Endothelial cell of umbilical vein (primary cell): ENCODE data around the gene TMEM131. TPM values are rescaled to one million over a fixed set of nuclear protein-coding genes. Genes with fewer than 3 reads are reported as not detected.

Source experiments
- BruUV-seq: library from RNA; stranded (reverse); fragments of 400-500 nt; replicated peaks from 2 replicates; lab custom pipeline; 2021; lab: Mats Ljungman, UMichigan
- CTCF ChIA-PET: fragments of 300-600, 350-600 bp; sonication (Branson Sonifier 250); formaldehyde crosslinking; loops from one replicate; lab custom pipeline; 2021; ENCODE audit warnings: antibody characterized with exemption, inconsistent platforms; lab: Charles Lee
- POLR2A ChIA-PET: fragments of 300-600, 350-600 bp; sonication (Branson Sonifier 250); formaldehyde crosslinking; loops from one replicate; lab custom pipeline; 2021; ENCODE audit warnings: antibody characterized with exemption, inconsistent platforms; lab: Charles Lee
- DNase-seq: peaks from one replicate; pipeline ENCODE4 v3.0.0-alpha.2; 2011; ENCODE audit warnings: low read depth, low spot score
- FAIRE-seq: peaks from 2 replicates; lab custom pipeline; 2011; peaks lifted over from hg19 to GRCh38; lab: Jason Lieb, UNC
- H2AFZ ChIP-seq: 2 replicates; pipeline ENCODE4 v1.6.0; 2012; ENCODE audit warnings: low read depth, low read length, control low read depth, inconsistent platforms
- H3K27ac ChIP-seq: 2 replicates; pipeline ENCODE4 v1.5.1; 2011; ENCODE audit warnings: low read depth, mild to moderate bottlenecking, control low read depth, low read length, moderate library complexity; ENCODE audit not compliant: insufficient read depth
- H3K27me3 ChIP-seq, 2 experiments: 2 replicates each; pipeline versions ENCODE4 v1.6.0 to v1.6.1; 2011; ENCODE audit warnings: low read length in 2 of 2, mixed read lengths in 1 of 2; ENCODE audit not compliant: control insufficient read depth in 2 of 2, insufficient read depth in 2 of 2
- H3K36me3 ChIP-seq, 2 experiments: 2 replicates in 1 of 2; 3 replicates in 1 of 2; pipeline ENCODE4 v1.5.1; 2011; ENCODE audit warnings: low read length in 2 of 2, mild to moderate bottlenecking in 1 of 2, moderate library complexity in 1 of 2; ENCODE audit not compliant: control insufficient read depth in 2 of 2, insufficient read depth in 2 of 2; ENCODE audit errors: extremely low read depth in 1 of 2
- H3K4me1 ChIP-seq: 3 replicates; pipeline ENCODE4 v1.5.1; 2011; ENCODE audit warnings: mild to moderate bottlenecking, low read length; ENCODE audit not compliant: control insufficient read depth, insufficient read depth; ENCODE audit errors: extremely low read depth
- H3K4me2 ChIP-seq: 2 replicates; pipeline ENCODE4 v1.6.1; 2011; ENCODE audit warnings: low read length, control low read depth, mixed read lengths; ENCODE audit not compliant: insufficient read depth
- H3K4me3 ChIP-seq, 3 experiments: fragments of 200-600 bp in 1 of 3; sonication (generic), shearing (Covaris generic) in 1 of 3; replicated peaks in 1 of 3; 2 replicates each; pipeline ENCODE4 v1.5.1; 2011 to 2016; ENCODE audit warnings: control low read depth in 3 of 3, low read length in 3 of 3, mild to moderate bottlenecking in 2 of 3, inconsistent platforms in 1 of 3, low read depth in 1 of 3, moderate library complexity in 1 of 3; ENCODE audit not compliant: insufficient read depth in 1 of 3
- H3K79me2 ChIP-seq: 2 replicates; pipeline ENCODE4 v1.6.0; 2012; ENCODE audit warnings: low read length, inconsistent platforms; ENCODE audit not compliant: control insufficient read depth, insufficient read depth
- H3K9ac ChIP-seq: replicated peaks from 2 replicates; pipeline ENCODE3; 2011; ENCODE audit warnings: low read length, control low read depth; ENCODE audit not compliant: insufficient read depth; ENCODE audit errors: extremely low read depth
- H3K9me1 ChIP-seq: replicated peaks from 3 replicates; pipeline ENCODE4 v1.6.0; 2011; ENCODE audit warnings: mild to moderate bottlenecking, low read length; ENCODE audit not compliant: control insufficient read depth, insufficient read depth; ENCODE audit errors: extremely low read depth
- H3K9me3 ChIP-seq: replicated peaks from 2 replicates; pipeline ENCODE4 v1.5.1; 2012; ENCODE audit warnings: low read length, inconsistent platforms; ENCODE audit not compliant: control insufficient read depth, insufficient read depth
- H4K20me1 ChIP-seq: replicated peaks from 2 replicates; pipeline ENCODE3; 2011; ENCODE audit warnings: mild to moderate bottlenecking, low read length; ENCODE audit not compliant: control insufficient read depth, insufficient read depth; ENCODE audit errors: extremely low read depth
- CTCF ChIP-seq, 2 donors: IDR thresholded peaks; 1 replicate in 1 of 2; 2 replicates in 1 of 2; pipeline ENCODE4 v1.5.1; 2011; ENCODE audit warnings: low read length in 2 of 2, mild to moderate bottlenecking in 2 of 2, moderate library complexity in 2 of 2, control low read depth in 1 of 2, inconsistent platforms in 1 of 2, low read depth in 1 of 2; ENCODE audit not compliant: insufficient read depth in 1 of 2; ENCODE audit errors: extremely low read depth in 1 of 2
- EZH2 ChIP-seq: IDR thresholded peaks from 2 replicates; pipeline ENCODE4 v1.6.1; 2012; ENCODE audit warnings: borderline replicate concordance, low read depth, mild to moderate bottlenecking, moderate library complexity, low read length, inconsistent platforms; ENCODE audit not compliant: severe bottlenecking
- FOS ChIP-seq: IDR thresholded peaks from 2 replicates; pipeline ENCODE4 v1.6.1; 2011; ENCODE audit warnings: mild to moderate bottlenecking, low read length, moderate library complexity, borderline replicate concordance; ENCODE audit not compliant: insufficient read depth
- GATA2 ChIP-seq: IDR thresholded peaks from 2 replicates; pipeline ENCODE4 v1.7.0; 2011; ENCODE audit warnings: low read depth, mild to moderate bottlenecking, moderate library complexity, mixed read lengths, low read length; ENCODE audit not compliant: insufficient read length, insufficient read depth
- JUN ChIP-seq: IDR thresholded peaks from 2 replicates; pipeline ENCODE4 v1.6.1; 2011; ENCODE audit warnings: borderline replicate concordance, low read depth; ENCODE audit not compliant: insufficient read length, insufficient read depth
- MYC ChIP-seq: IDR thresholded peaks from one replicate; pipeline ENCODE4 v1.6.1; 2011; ENCODE audit warnings: mild to moderate bottlenecking, low read depth, low read length
- POLR2A ChIP-seq: IDR thresholded peaks from 2 replicates; pipeline ENCODE4 v1.6.1; 2012; ENCODE audit warnings: low read depth, mild to moderate bottlenecking, control low read depth, low read length
- POLR2AphosphoS5 ChIP-seq: IDR thresholded peaks from 2 replicates; pipeline ENCODE4 v1.6.1; 2012; ENCODE audit warnings: low read depth, mild to moderate bottlenecking, control low read depth, low read length, moderate library complexity; ENCODE audit not compliant: insufficient read depth
- dilution Hi-C: fragments of 300-500 bp; cut with MboI; formaldehyde crosslinking; loops from one replicate; pipeline ENCODE4 v1.15.0; 2019; ENCODE audit warnings: low sequenced_read_pairs; ENCODE audit not compliant: extremely low pct_ligation_motif_present
- intact Hi-C: fragments of 100-400 bp; cut with micrococcal nuclease; formaldehyde crosslinking; loops from one replicate; pipeline ENCODE4 v1.10.0; 2022
- polyA plus RNA-seq, 4 experiments: library from polyadenylated mRNA; depleted of rRNA in 3 of 4; stranded (reverse) in 3 of 4; unstranded in 1 of 4; fragments of >200 nt; gene quantifications; 2 replicates each; pipeline versions ENCODE4 v1.2.1 to v1.2.3, GENCODE V29; 2011 to 2012; ENCODE audit warnings: missing spikeins in 1 of 4
- total RNA-seq: library from RNA; stranded (reverse); gene quantifications from 2 replicates; pipeline ENCODE4 v1.2.3, GENCODE V29; 2021
- TF ChIP-seq, protein P1 (sequence below): IDR thresholded peaks from 2 replicates; pipeline ENCODE4 v1.6.1; 2011; ENCODE audit not compliant: insufficient read depth, insufficient read length

The TMEM131 gene
- total and polyA plus RNA-seq, 2 donors (not counting 3 experiments of a cell fraction or from before 2014, with no cell fraction given) = 12.2 to 28.6 TPM

DNA sequence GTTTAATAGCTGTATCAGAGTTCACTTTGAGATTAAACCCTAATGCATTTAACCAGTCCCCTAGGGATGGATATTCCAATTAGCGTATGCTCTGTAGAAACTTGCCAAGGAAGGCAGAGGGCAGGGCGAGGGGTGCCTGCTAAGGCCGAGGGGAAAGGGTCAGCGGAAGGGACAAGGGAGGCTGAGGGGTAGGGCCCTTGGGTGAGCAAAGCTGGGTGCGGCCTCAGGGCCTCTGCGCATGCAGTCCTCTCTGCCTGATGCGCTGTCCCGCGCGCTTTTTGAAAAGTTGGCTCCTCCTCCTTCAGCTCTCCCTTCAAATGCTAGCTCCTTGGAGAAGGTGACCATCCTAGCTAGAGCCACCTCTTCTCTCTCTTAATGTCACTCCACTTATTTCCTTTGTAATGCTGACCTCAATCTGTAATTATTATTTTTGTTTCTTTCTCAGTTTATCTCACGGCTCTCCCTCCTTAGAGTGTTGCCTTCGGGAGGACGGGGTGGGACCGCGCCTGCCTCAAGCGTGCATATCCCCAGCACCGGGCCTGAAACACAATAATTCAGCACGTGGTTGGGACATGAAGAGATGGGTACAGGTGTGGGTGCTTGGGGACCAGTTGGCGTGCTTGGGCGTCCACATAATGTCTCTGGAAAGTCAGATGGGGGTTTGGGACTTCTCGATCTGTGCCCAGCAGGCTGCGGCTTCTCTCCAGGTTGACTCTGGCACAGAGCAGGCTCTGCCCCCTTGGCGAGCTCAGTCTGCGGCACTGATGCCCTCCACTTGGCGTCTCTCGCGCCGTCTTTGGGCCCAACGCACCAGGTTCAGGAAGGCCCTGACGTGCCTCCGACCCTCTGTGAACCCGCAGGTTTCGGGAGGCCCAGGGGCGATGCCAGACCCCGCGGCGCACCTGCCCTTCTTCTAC lies 272.3 kb downstream of the TMEM131 start:
- Histone ChIP-seq H3K4me2 (no peak overlapping the region), H3K4me1 (no peaks in the 10 kb centered on the region), H3K27ac (no peak overlapping the region), H3K9me3 (no peaks in the 10 kb centered on the region), H3K79me2 (no peaks in the 10 kb centered on the region), H4K20me1 (no peaks in the 10 kb centered on the region), H3K4me3 (no peak overlapping the region), H2AFZ (no peak overlapping the region), H3K36me3 (no peaks in the 10 kb centered on the region), H3K27me3 (no peaks in the 10 kb centered on the region), H3K9ac (no peak overlapping the region), H3K9me1 (no peaks in the 10 kb centered on the region)
- no TSS peak for BruUV-seq
- TF ChIP-seq EZH2 (no peak), FOS (no peak), POLR2AphosphoS5 (no peak), GATA2 (no peak), JUN (no peak), POLR2A (no peak), CTCF (IDR thresholded peaks at IDR 0.05; ENCODE audit: extremely low read depth in 1 of 2, insufficient read depth in 1 of 2, low read depth in 1 of 2, low read length in 2 of 2) (no peak), MYC (no peak)
- TF ChIP-seq, protein P1, sequence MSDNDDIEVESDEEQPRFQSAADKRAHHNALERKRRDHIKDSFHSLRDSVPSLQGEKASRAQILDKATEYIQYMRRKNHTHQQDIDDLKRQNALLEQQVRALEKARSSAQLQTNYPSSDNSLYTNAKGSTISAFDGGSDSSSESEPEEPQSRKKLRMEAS = no peak
- intact Hi-C loops (no loop called here), dilution Hi-C loops (no loop called here)
- ChIA-PET CTCF (interaction anchor here (0.6 to 2.3 kb wide), 2 partner anchors 17 to 88 kb away, joined by 5 read pairs; no protein-coding TSS in a partner anchor), POLR2A (no interaction called here)
- FAIRE-seq (no peak), DNase-seq (no peak)
